Measurements from ENCODE around the gene CDHR4.

- TF ChIP-seq POLR2AphosphoS5 (IDR thresholded peaks at IDR 0.05; ENCODE audit: low read depth, low read length) (no peak), POLR2A (IDR thresholded peaks at IDR 0.05; ENCODE audit: low read depth, low read length) (no peak), TAF1 (IDR thresholded peaks at IDR 0.05; ENCODE audit: borderline replicate concordance, low read depth, low read length) (no peak)
These were observed 40.7 kb upstream of the CDHR4 start for GRCh38 chr3:49840388-49840787.
